HG03378 (cell line): ENCODE data around the gene STEAP3.

Experiments
- ATAC-seq: cut with Tn5 transposase; IDR thresholded peaks from one replicate; pipeline ENCODE4 v1.9.1; 2021; ENCODE audit warnings: mild to moderate bottlenecking, moderate library complexity; ENCODE audit not compliant: unreplicated experiment

STEAP3 gene

GRCh38 chr2:119245841-119246230 is 22.2 kb downstream of the STEAP3 start:
- no peak for ATAC-seq

- no peak for ATAC-seq
These were observed 23.5 kb downstream of the STEAP3 start for GRCh38 chr2:119246884-119247843.

GRCh38 chr2:119247844-119248271 is 24.2 kb downstream of the STEAP3 start:
- no peak for ATAC-seq

DNA sequence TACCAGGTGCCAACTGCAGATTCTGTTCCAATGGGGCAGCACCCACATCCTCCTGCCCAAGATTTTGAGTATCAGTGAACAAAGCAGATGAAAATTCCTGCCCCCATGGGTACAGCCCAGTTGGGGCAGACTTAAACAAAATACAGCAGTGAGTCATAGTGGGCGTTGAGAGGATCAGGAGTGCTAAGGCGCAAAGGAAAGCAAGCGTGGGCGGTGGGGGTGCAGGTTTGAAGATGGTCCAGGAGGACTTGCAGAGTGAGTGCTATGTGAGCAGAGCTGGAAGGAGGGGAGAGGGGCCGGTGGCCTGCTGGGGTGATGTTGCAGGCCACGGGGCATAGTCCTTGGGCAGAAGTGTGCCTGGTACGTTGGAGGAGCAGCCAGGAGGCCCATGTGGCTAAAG is 24.7 kb downstream of the STEAP3 start:
- ATAC-seq, result no peak

DNA sequence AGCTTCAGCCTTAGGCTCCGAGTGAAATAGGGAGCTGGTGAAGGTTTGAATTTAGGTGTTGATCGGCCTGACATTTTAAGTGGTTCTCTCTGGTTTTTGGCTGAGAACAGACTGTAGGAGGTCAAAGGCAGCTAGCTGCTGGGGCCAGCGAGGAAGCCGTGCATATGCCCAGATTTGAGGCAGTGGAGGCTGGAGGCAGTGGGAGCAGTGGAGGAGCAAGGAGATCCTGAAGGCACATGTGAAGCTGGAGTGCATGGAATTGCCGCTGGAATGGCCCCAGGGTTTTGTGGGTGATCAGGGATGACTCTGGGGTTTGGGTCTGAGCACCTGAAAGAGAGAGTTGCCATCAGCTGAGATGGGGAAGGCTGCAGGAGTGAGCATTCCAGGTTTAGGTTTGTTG is 25.1 kb downstream of the STEAP3 start:
- no peak for ATAC-seq

- no peak for ATAC-seq
These were observed 25.7 kb downstream of the STEAP3 start for GRCh38 chr2:119249311-119249710.

GRCh38 chr2:119249855-119250717 is 26.5 kb downstream of the STEAP3 start:
- no peak for ATAC-seq

- no peak for ATAC-seq
These were observed 27.2 kb downstream of the STEAP3 start for GRCh38 chr2:119250718-119251290.

DNA sequence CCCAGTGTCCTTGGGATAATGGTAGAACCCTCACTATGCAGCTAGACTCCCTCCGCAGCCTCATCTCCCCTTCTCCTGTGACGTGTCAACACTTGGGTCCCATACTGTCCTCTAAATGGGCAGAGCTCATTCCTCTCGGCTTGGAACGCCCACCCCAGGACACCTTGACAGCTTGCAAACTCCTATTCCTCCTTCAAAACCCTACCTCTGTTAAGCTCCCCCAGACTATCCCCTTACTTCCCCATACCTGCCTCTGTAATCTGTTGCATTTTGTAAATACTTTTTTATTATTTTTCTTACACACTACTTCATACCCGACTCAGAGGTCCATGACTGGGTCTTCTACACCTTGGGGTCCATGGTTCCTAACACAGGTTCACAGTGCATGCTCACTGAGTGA is 28.0 kb downstream of the STEAP3 start:
- ATAC-seq, result no peak

DNA sequence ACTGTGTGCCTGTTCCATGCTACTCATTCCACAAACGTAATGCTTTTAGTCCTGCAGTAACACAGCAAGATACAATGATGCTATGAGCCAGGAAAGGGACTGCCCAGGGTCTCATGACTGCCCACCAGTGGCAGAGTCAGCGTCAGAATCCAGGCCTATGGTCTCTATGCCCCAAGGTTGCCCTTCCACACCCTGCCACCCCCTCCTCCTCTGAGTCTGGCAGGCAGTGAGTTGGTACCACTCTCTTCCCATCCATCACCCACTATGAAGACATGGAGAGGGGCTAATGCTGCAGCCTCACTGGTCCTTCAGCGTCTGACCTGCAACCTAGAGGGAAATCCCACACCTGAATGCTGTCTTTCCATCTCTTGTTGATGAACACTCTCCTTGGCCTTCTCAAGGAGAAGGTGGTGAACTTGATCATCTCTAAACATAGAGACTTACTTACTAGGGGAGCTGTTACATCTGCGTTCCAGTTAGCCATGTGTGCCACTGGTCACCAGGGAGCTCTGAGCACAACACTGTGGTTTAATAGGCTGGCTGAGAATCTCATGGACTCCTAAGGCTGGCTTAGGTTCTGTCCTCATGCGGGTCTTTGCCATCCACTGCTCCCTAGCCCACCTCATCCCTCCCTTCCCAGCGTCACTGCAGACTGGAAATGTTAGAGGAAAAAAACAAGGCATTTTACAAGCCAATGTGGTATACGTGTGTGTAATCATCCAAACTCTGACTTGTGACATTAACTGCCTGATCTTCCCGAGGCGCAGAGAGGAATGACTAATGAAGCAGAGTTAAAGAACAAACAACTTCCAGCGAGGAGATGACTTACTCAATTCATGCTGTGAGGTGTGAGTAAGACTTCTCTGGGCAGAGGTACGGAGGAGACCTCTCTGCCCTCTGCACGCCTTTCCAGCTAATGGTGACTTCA is 28.8 kb downstream of the STEAP3 start:
- no peak for ATAC-seq

GRCh38 chr2:119253114-119253702 is 29.6 kb downstream of the STEAP3 start:
- ATAC-seq, result no peak

GRCh38 chr2:119253760-119254600 is 30.3 kb downstream of the STEAP3 start:
- no peak for ATAC-seq

- no peak for ATAC-seq
These were observed 31.0 kb downstream of the STEAP3 start for GRCh38 chr2:119254601-119255080.

DNA sequence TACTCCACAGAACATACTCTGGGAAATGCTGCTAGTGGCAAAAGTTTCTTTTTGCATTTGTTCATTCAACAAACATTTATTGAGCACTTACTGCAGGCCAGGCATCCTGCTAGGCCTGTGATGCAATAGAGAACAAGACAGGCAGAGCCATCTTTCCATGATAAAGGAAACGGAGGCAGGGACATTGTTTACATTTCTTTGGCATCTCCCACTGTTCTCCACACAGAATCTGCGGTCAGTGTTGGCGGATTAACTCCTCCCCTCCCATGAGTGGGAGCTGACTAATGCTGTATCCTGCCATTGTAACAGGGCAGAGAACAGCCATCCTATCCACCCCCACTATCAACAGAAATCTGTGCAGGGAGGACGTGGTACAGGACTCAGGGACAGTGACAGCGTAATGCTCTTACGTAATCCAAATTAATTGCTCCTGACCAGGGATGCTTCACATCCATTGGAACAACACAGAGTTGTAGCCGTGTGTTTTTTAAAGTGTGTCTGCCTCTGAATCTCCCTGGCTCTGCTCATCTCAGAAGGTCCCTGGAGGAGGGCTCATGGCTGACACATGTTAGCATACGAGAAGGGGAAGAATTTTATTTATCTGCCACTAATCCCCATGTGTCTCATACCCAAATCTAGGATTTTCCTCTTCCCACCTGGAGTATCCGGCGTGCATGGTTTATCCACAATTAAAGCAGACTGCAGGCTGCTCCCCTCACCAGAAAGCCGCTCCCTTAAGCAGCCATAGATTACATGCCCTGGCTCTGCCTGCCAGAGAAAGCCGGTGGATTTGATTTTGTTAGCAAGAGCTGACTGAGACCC is 32.3 kb downstream of the STEAP3 start:
- ATAC-seq, result no peak

DNA sequence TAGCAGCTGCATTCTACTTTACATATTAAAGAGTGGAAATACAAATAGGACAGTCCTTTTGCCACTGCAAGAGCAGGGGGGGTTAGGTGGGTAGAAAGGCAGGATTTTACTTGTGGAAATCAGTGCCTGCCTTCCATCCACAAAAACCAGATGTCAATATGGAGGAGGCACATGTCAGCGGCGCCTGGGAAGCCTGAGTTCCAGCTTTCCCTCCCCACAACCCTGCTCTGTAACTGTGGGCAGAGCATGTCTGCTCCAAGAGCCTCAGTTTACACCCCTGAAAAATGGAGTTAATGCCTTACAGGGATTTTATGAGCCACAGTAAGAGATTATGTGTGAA is 32.9 kb downstream of the STEAP3 start:
- ATAC-seq, result no peak

- ATAC-seq, result no peak
These were observed 33.6 kb downstream of the STEAP3 start for GRCh38 chr2:119257198-119257597.

- ATAC-seq, result no peak
These were observed 35.7 kb downstream of the STEAP3 start for GRCh38 chr2:119259296-119259860.
